ENCODE measurements around the gene CCNJL.

- TF ChIP-seq CTCF (IDR thresholded peaks at IDR 0.05): no peak
- no peak for TF ChIP-seq EZH2 (IDR thresholded peaks at IDR 0.05; ENCODE audit: borderline replicate concordance, insufficient read depth, low read depth, low read length, poor library complexity, severe bottlenecking)
Measured at GRCh38 chr5:160317434-160317833, 5.1 kb upstream of the CCNJL start.

Measured in B cell (primary cell).